ENCODE data around the gene NUP153. TPM values are rescaled to one million over a fixed set of nuclear protein-coding genes. Genes with fewer than 3 reads are reported as not detected.

Gene NUP153
- total and polyA plus RNA-seq, 10 of the 15 experiments (the other 5 are each of a cell fraction or from before 2014, with no cell fraction given): 13.9 to 77.7 (median 56.2) TPM

DNA sequence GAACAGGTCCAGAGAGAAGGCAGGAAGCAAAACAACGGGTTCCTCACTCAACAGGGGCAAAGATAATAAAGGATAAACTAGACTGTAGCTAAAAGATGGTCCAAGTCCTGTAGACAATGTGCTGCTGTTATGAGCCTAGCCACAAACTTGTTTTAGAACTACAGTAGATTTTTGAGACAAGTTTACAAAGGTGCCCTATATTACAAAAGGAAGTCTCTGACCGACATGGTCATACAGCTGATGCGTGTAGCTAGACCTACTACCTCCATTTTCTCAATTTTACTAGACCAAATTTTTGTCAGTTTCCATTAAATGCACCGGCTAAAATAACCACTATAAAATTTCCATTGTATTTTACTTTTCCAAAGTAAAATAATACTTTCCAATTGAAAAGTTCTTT is 94.7 kb downstream of the NUP153 start:
- Histone ChIP-seq H3K79me2 (ENCODE audit: control insufficient read depth, insufficient read depth, low read length) (no peaks in the 10 kb centered on the region), H4K20me1 (ENCODE audit: control insufficient read depth, insufficient read depth) (no peaks in the 10 kb centered on the region), H3K27me3 (replicated peaks in 1 of 2; ENCODE audit: control insufficient read depth in 2 of 2, insufficient read depth in 2 of 2, low read length in 1 of 2) (no peaks in the 10 kb centered on the region), H3K4me2 (ENCODE audit: control insufficient read depth, insufficient read depth) (no peak overlapping the region), H3K9me3 (replicated peaks; ENCODE audit: control insufficient read depth, insufficient read depth, low read length) (no peaks in the 10 kb centered on the region), H3K9ac (ENCODE audit: control insufficient read depth, insufficient read depth, low read length) (no peak overlapping the region), H3K27ac (ENCODE audit: control insufficient read depth, insufficient read depth) (no peak overlapping the region), H2AFZ (ENCODE audit: control insufficient read depth, low read depth, low read length) (no peak overlapping the region), H3K4me1 (ENCODE audit: control insufficient read depth, insufficient read depth, low read length) (no peaks in the 10 kb centered on the region), H3K36me3 (ENCODE audit: control insufficient read depth in 2 of 2, insufficient read depth in 2 of 2, low read length in 1 of 2) (peaks cover 5 to 11% of the 10 kb centered on the region in 2 experiments; a peak in 3 of 4 replicates), H3K4me3 (no peak overlapping the region)
- BruUV-seq (replicated peaks): no TSS peak
- TF ChIP-seq POLR2AphosphoS2 (IDR thresholded peaks at IDR 0.05; ENCODE audit: low read depth, low read length) (no peak), MTA3 (IDR thresholded peaks at IDR 0.05; ENCODE audit: borderline replicate concordance, low read length) (no peak), NKRF (conservative IDR thresholded peaks at IDR 0.05) (no peak), MYB (IDR thresholded peaks at IDR 0.05; ENCODE audit: borderline replicate concordance, low read depth, low read length) (no peak), SRF (IDR thresholded peaks at IDR 0.05; ENCODE audit: low read depth in 2 of 2, low read length in 2 of 2) (no peak), NBN (IDR thresholded peaks at IDR 0.05) (no peak), ZNF217 (IDR thresholded peaks at IDR 0.05) (no peak), SMAD5 (IDR thresholded peaks at IDR 0.05; ENCODE audit: low read depth) (no peak), MAX (IDR thresholded peaks at IDR 0.05; ENCODE audit: low read depth, low read length) (no peak), HDAC2 (IDR thresholded peaks at IDR 0.05) (no peak), RELA (IDR thresholded peaks at IDR 0.05; ENCODE audit: borderline replicate concordance, partially characterized antibody) (no peak), HDGF (IDR thresholded peaks at IDR 0.05) (no peak), POLR2A (IDR thresholded peaks at IDR 0.05; ENCODE audit: low read depth, low read length) (no peak), SMC3 (IDR thresholded peaks at IDR 0.05; ENCODE audit: borderline replicate concordance, low read length) (no peak), RCOR1 (conservative IDR thresholded peaks at IDR 0.05; ENCODE audit: low read depth, low read length) (no peak), IRF5 (IDR thresholded peaks at IDR 0.05; ENCODE audit: borderline replicate concordance) (no peak), CBX3 (IDR thresholded peaks at IDR 0.05; ENCODE audit: borderline replicate concordance, low read depth) (no peak), NFXL1 (IDR thresholded peaks at IDR 0.05; ENCODE audit: borderline replicate concordance) (no peak)
- TF ChIP-seq, protein P1, sequence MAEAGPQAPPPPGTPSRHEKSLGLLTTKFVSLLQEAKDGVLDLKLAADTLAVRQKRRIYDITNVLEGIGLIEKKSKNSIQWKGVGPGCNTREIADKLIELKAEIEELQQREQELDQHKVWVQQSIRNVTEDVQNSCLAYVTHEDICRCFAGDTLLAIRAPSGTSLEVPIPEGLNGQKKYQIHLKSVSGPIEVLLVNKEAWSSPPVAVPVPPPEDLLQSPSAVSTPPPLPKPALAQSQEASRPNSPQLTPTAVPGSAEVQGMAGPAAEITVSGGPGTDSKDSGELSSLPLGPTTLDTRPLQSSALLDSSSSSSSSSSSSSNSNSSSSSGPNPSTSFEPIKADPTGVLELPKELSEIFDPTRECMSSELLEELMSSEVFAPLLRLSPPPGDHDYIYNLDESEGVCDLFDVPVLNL (IDR thresholded peaks at IDR 0.05; ENCODE audit: low read depth, low read length): no peak
- ChIA-PET SMC1A (ENCODE audit: uncharacterized antibody, unreplicated experiment) (interaction anchor here (3.2 kb wide), 1 partner anchor 10 kb away, joined by 12 read pairs; the partner anchor contains the start of gene FAM8A1), RAD21 (ENCODE audit: unreplicated experiment) (interaction anchor here (1.3 kb wide), 1 partner anchor 11 kb away, joined by 4 read pairs; no protein-coding TSS in a partner anchor), POLR2A (interaction anchor here (1.0 kb wide), 1 partner anchor 9 kb away, joined by 3 read pairs; no protein-coding TSS in a partner anchor), CTCF (interaction anchor here (0.6 to 1.3 kb wide), 2 partner anchors 36 to 192 kb away, joined by 4 to 5 read pairs; no protein-coding TSS in a partner anchor)
- 59% methylated on average over 4 of the region's 4 CpGs for WGBS (ENCODE audit: insufficient coverage, insufficient replicate concordance, low lambda C conversion rate, missing lambda C conversion rate)
- in situ Hi-C loops (cut with MboI): no loop called here
- intact Hi-C loops (cut with micrococcal nuclease; ENCODE audit: unreplicated experiment): no loop called here
- no peak for ATAC-seq
- no peak for DNase-seq (ENCODE audit: low read depth, low spot score)
- no peak for FAIRE-seq

All from GM12878 (cell line).